Spleen (tissue), 7 donors: ENCODE data around the gene YTHDF1.

ENCODE experiments used
- POLR2AphosphoS5 ChIP-seq, 3 donors: sonication (generic); formaldehyde crosslinking; IDR thresholded peaks; one replicate each; pipeline ENCODE4 v1.5.1; 2017; ENCODE audit warnings: antibody characterized with exemption in 3 of 3
- TF ChIP-seq, protein P1 (sequence below), 11 experiments: fragments of 200-600 bp in 7 of 11; fragments of 450-650 bp in 4 of 11; sonication (generic) in 4 of 11; IDR thresholded peaks in 8 of 11; conservative IDR thresholded peaks in 3 of 11; 1 replicate in 7 of 11; 2 replicates in 4 of 11; pipeline versions ENCODE4 v1.4.0 to v1.8.0; 2016 to 2021; ENCODE audit warnings: antibody characterized with exemption in 11 of 11, inconsistent platforms in 4 of 11, mild to moderate bottlenecking in 1 of 11
- donor health status: DM: no; HTN: no; CAD: no; lungs with moderate emphysema.
- donor health status: DM: no; HTN: no; CAD: no.
- donor health status: DM: no; HTN: no; CAD: no.

DNA sequence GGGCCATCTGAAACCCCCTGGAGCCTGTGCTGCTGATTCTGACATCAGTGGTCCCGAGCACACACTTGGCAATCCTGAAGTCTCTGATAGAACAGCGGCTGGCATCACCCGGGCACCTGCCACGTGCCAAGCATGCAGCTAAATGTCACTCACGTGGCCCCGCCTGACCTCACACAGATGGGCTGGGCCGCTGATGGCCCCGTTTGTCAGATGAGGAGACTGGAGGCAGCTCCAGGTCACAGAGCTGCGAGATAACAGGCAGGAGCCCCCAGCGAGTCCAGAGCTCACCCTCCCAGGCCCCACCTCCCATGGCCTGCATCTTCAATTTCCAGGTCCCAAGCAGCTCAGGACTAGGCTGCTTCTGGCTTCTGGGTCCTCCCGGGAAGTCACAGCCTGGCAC lies 67.2 kb downstream of the YTHDF1 start:
- TF ChIP-seq, protein P1, sequence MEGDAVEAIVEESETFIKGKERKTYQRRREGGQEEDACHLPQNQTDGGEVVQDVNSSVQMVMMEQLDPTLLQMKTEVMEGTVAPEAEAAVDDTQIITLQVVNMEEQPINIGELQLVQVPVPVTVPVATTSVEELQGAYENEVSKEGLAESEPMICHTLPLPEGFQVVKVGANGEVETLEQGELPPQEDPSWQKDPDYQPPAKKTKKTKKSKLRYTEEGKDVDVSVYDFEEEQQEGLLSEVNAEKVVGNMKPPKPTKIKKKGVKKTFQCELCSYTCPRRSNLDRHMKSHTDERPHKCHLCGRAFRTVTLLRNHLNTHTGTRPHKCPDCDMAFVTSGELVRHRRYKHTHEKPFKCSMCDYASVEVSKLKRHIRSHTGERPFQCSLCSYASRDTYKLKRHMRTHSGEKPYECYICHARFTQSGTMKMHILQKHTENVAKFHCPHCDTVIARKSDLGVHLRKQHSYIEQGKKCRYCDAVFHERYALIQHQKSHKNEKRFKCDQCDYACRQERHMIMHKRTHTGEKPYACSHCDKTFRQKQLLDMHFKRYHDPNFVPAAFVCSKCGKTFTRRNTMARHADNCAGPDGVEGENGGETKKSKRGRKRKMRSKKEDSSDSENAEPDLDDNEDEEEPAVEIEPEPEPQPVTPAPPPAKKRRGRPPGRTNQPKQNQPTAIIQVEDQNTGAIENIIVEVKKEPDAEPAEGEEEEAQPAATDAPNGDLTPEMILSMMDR (IDR thresholded peaks at IDR 0.05 in 8 of 11, conservative IDR thresholded peaks at IDR 0.05 in 3 of 11), result no peak
- no peak for TF ChIP-seq POLR2AphosphoS5 (IDR thresholded peaks at IDR 0.05)
